GM12872 (cell line): ENCODE results near the gene IHH.

Experiments used
- CTCF ChIP-seq: IDR thresholded peaks from 3 replicates; pipeline ENCODE4 v1.5.1; 2011; ENCODE audit warnings: low read depth, mild to moderate bottlenecking, low read length, moderate library complexity; ENCODE audit not compliant: insufficient read depth

The IHH gene

GRCh38 chr2:219045937-219046550 is 14.7 kb downstream of the IHH start:
- TF ChIP-seq CTCF: no peak

GRCh38 chr2:219042750-219043149 is 18.0 kb downstream of the IHH start:
- TF ChIP-seq CTCF: no peak

GRCh38 chr2:219042157-219042556 is 18.6 kb downstream of the IHH start:
- no peak for TF ChIP-seq CTCF

- no peak for TF ChIP-seq CTCF
These were observed 19.5 kb downstream of the IHH start, which contains the start of gene CFAP65 for GRCh38 chr2:219041252-219041651. CFAP65 (minus strand) TSS chr2:219041516; CDS start chr2:219039048, 2,468 bp downstream.

GRCh38 chr2:219038600-219038999 is 22.1 kb downstream of the IHH start:
- no peak for TF ChIP-seq CTCF

GRCh38 chr2:219037783-219038499 is 22.8 kb downstream of the IHH start:
- TF ChIP-seq CTCF: no peak

GRCh38 chr2:219035942-219036341 is 24.8 kb downstream of the IHH start:
- TF ChIP-seq CTCF: no peak
